ENCODE data around the gene TTC1. TPM values are rescaled to one million over a fixed set of nuclear protein-coding genes. Genes with fewer than 3 reads are reported as not detected.

TTC1 gene
- total RNA-seq, 6 experiments from 2014 or later = 19.8 to 28.6 (median 24.8) TPM

GRCh38 chr5:160097991-160098390, 89.1 kb downstream of the TTC1 start:
- intact Hi-C loops (cut with DNase I) = no loop called here
- TF ChIP-seq CTCF (IDR thresholded peaks at IDR 0.05) (no peak), POLR2A (IDR thresholded peaks at IDR 0.05) (no peak)
- H3K36me3 ChIP-seq = peaks cover 0 to 10% (median 4%) of the 10 kb centered on the region in 4 donors
- H3K9me3 ChIP-seq = no peaks in the 10 kb centered on the region
- DNase-seq (no peak), ATAC-seq (no peak)
- no peak overlapping the region for H3K4me3 ChIP-seq
- H3K27ac ChIP-seq = no peak overlapping the region
- H3K27me3 ChIP-seq = no peaks in the 10 kb centered on the region
- no peaks in the 10 kb centered on the region for H3K4me1 ChIP-seq
- WGBS (ENCODE audit: insufficient coverage, low coverage, low lambda C conversion rate, missing lambda C conversion rate) = 67% methylated on average over 4 of the region's 4 CpGs

GRCh38 chr5:160105686-160106360, 96.9 kb downstream of the TTC1 start:
- H3K27ac ChIP-seq = no peak overlapping the region
- DNase-seq (no peak), ATAC-seq (no peak)
- intact Hi-C loops (cut with DNase I) = no loop called here
- no peaks in the 10 kb centered on the region for H3K27me3 ChIP-seq
- TF ChIP-seq CTCF (IDR thresholded peaks at IDR 0.05) = no peak
- no peak for TF ChIP-seq POLR2A (IDR thresholded peaks at IDR 0.05)
- no peak overlapping the region for H3K4me3 ChIP-seq
- no peaks in the 10 kb centered on the region for H3K9me3 ChIP-seq
- peaks cover 0 to 3% (median 0%) of the 10 kb centered on the region in 4 donors for H3K36me3 ChIP-seq
- WGBS (ENCODE audit: insufficient coverage, low coverage, low lambda C conversion rate, missing lambda C conversion rate) = 67% methylated on average over 4 of the region's 4 CpGs
- H3K4me1 ChIP-seq = peaks cover 0 to 4% (median 0%) of the 10 kb centered on the region in 4 donors

GRCh38 chr5:160108124-160108523, 99.2 kb downstream of the TTC1 start:
- no peak for ATAC-seq
- intact Hi-C loops (cut with DNase I) = no loop called here

More at GRCh38 chr5:160108124-160108523, 99.2 kb downstream of the TTC1 start:
- Histone ChIP-seq H3K9me3 (no peaks in the 10 kb centered on the region), H3K27ac (no peak overlapping the region), H3K4me1 (peaks cover 0 to 4% (median 0%) of the 10 kb centered on the region in 4 donors), H3K36me3 (peaks cover 0 to 19% (median 6%) of the 10 kb centered on the region in 4 donors), H3K27me3 (no peaks in the 10 kb centered on the region), H3K4me3 (no peak overlapping the region)
- WGBS (ENCODE audit: insufficient coverage, low coverage, low lambda C conversion rate, missing lambda C conversion rate) = 78% methylated on average over 2 of the region's 2 CpGs
- no peak for DNase-seq
- TF ChIP-seq POLR2A (IDR thresholded peaks at IDR 0.05) = no peak
- TF ChIP-seq CTCF (IDR thresholded peaks at IDR 0.05) = no peak

Small RNA genes within 50 kb of the gene (small RNA-seq; reads per million reads assigned to genes)
- gene RF00019 = 0 reads per million in 2 experiments

Other genes starting within 250 kb of the TTC1 start
- 10 to 100 TPM in 3 of 6 experiments, 1 to 10 TPM in 3; 7.8 to 17.1 (median 10.2) TPM for gene ADRA1B, start 92.7 kb upstream of the TTC1 start, total RNA-seq
- gene PWWP2A, start 110.3 kb downstream of the TTC1 start, total RNA-seq = 10 to 100 TPM in 3 of 6 experiments, 1 to 10 TPM in 3; 7.4 to 11.8 (median 9.6) TPM
- gene FABP6, start 220.4 kb downstream of the TTC1 start, total RNA-seq = not detected

Measured in right lobe of liver (tissue), 6 donors.